Superior temporal gyrus (tissue), 1 donor: ENCODE data around the gene FXYD2.

ENCODE experiments used
- DNase-seq: peaks from one replicate; pipeline ENCODE4 v3.0.0-alpha.2; 2016; ENCODE audit errors: extremely low spot score

Gene FXYD2

GRCh38 chr11:117796872-117797529, 27.5 kb downstream of the FXYD2 start, which contains the start of gene DSCAML1:
Gene DSCAML1 (minus strand): TSS chr11:117797216. CDS start chr11:117797079, 137 bp downstream.
- DNase-seq, result peak; percentile 67

DNA sequence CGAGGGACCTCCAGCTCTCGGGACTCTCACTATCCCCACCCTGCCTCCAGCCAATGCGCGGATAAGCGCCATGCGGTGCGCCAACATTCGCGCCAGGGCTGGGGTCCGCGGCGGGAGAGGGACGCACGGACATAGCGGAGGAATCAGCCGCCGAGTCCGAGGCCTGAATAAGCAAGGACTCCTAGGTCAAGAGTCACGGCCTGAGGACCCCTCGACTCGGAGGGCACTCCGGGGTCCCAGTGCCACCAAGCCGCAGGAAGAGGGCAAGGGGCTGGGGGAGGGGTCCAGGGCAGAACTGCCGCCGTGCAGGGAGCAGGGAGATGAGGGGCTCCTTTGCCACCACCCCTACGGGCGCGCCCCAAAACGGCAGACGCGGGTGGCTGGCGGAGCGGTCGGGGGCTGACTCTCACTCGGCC, 28.1 kb downstream of the FXYD2 start:
- no peak for DNase-seq

DNA sequence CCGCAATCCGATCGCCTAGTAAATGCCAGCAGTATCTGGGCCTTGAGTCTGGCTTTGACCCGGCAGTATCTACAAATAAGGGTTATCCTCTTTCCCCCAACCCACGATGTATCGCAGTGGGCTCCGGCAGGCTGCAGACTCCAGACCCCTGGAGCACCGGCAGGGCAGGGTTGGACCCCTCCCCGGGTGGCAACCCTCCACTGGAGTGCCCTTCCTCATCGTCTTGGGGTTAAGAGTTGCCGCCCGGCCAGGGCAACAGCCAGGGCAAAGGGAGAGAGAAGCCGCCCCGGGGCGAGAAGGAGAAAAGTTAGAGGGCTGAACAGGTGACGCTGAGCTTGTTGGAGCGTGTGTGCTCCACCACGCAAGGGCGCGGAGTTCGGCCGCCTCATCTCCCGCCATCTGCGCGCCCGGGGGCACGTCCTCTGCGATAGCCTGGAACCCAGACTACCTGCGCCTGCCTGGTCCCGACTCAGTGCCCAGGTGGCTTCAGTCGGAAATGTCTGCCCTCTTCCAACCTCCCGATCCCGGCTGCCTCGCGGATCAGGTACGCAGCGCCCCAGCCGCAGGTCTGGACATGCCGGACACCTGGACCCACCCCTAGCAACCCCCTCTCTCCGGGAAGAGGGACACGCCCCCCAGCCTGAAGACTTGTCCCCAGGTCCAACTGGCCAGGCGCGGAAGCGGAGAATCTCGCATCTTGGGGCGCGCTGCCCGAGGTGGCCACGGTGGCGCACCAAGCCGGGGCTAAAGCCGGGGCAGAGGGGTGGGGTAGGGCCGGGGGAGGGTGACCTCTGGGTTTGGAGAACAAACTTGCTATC, 28.7 kb downstream of the FXYD2 start:
- DNase-seq, result no peak

DNA sequence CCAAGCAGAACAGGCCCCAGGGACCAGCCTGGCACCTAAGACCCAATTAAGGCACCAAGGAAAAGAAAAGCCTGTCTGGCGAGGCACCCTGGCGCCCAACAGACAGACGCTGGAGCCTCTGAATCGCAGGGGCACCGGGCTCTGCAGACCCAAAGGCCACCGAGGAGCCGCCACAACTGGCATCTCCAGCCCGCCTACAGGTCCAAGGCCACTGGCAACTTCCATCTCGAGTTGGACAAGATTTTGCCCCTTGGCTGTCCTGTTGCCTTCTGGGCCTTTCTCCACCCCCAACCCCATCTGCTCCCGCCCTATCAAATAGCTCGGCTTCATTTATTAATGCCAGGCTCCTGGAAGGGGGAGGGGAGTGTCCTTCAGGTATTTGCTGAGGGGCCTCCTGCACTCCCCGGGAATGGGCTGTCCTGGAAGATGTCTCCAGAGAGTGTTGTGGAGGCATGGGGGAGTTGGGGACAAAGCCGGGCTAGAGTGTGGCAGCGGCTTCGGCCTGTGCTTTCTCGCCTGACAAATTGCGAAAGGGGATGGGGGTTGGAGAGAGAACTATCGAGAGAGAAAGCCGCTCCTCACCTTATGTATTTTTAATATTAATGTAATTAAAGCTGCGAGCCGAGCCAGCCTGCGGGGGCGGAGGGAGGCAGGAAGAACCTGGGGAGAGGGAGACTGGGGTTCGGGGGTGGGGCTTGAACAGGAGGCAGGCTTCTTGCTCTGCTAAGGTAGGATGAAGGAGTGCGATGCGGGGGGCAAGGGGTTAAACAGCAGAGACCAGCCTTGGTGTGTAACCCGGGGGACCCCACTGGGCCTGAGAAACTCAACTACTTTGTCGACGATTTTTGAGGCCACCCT, 29.5 kb downstream of the FXYD2 start:
- DNase-seq, result no peak

DNA sequence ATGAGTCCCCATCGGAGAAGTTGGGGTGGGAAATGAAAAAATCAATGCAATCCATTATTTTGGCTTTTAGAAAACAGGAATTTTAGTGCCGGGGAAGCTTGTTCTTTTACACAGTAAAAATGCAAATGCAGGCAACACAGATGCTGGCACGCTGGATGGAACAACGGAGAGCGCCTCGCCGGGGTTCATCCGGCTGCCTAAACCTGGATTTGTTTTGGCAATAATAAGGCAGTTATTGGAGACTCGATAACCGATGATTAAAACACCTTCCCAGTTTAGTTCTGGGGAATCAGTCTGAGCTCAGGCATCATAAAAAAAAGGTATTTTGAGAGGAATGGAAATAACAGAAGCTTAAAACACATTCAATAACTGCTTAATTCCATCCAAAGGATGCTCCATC, 30.4 kb downstream of the FXYD2 start:
- DNase-seq, result peak; percentile 84

- peak; percentile 72 for DNase-seq
These were observed 31.0 kb downstream of the FXYD2 start for GRCh38 chr11:117793583-117793982.

DNA sequence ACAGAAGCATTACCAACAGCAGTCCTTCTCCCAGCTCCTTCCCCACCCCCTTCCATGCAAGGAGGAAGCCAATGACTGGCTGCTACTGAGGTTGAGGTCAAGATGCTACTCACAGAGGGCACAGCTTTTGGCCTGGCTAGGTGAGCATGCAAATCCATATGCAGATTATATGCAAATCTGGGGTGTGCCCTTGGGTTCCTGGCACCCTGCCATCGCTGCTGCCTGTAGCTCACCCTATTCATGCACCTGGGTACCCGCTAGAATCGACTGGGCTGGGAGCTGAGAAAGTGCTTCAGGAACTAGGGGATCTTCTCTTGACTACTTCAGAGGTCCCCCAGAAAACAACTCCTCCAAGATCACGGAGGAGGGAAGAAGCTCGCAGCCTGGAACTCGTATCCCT, 31.6 kb downstream of the FXYD2 start:
- no peak for DNase-seq

DNA sequence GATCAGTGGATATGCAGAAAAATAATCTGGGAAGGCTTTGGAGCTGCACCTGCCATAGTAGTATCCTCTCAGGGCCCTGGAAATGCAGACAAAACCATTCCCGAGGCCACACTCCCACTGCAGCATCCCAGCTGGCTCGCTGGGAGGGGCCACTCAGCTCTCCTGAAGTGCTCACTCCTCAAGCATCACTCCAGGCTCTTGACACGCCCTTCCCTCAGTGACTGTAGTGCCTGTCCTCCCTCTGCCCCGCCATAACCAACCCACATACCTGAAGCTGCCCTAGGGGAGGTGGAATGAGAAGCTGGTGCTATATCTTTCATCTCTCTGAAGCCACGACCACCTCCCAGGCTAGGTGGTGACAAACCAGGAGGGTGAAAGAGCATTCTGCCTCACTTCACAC, 32.3 kb downstream of the FXYD2 start:
- no peak for DNase-seq

- DNase-seq, result no peak
These were observed 34.3 kb downstream of the FXYD2 start for GRCh38 chr11:117790279-117790678.

- no peak for DNase-seq
These were observed 35.3 kb downstream of the FXYD2 start for GRCh38 chr11:117789241-117789640.

DNA sequence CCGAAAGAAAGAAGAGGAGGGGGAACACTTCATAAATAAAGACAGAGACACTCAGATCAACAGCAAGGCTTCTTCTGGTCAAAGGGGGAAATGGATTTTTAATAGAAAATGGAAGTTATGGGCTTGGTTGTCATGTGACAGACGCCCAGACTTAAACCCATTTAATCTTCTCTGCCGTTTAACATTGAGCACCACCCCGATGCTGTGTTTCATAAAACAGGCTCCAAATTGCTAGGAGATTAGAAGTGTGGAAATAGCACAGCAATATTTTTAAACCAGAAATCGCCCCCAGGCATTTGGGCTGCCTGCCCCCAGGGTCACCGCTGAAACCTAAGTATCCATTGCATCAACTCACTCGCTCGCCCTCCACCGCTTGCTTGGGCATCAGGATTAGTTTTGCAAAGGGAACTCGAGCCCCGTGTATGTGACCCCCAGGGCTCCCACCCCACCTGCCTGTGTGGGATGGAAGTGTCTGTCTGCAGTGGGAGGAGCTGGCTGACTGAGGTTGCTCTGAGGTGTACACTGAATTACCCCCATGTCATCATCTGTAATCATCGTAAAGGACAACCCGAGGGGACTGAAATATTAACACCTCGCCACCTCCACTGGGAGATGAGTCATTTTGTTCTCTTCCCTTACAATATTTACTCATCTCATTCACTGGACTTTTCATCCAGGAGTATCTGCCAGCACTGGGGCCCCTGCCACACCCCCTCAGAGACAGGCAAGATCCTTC, 38.2 kb downstream of the FXYD2 start:
- DNase-seq, result no peak

GRCh38 chr11:117782101-117782500, 42.4 kb downstream of the FXYD2 start:
- no peak for DNase-seq

- no peak for DNase-seq
These were observed 42.9 kb downstream of the FXYD2 start for GRCh38 chr11:117781627-117782026.

GRCh38 chr11:117780456-117780855, 44.1 kb downstream of the FXYD2 start:
- DNase-seq, result no peak

DNA sequence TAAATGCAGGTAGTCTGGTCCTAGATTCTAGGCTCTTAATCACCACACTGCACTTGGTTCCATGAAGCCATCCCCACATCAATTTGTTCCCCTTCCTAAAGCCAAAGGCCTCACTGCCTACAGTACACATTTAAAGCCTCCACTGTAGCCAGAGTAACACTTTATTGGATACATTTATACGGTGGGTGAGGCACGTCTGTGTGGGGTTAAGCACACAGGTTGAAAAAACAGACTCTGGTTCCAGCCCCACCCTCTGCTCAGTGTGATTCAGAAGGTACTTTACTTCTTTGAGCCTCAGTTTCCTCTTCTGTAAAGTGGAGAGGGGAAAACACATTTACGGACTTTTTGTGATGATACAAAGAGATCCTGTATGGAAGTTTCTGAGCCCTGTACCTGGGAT, 50.0 kb downstream of the FXYD2 start:
- DNase-seq, result no peak

- no peak for DNase-seq
These were observed 52.2 kb downstream of the FXYD2 start for GRCh38 chr11:117772360-117772759.

DNA sequence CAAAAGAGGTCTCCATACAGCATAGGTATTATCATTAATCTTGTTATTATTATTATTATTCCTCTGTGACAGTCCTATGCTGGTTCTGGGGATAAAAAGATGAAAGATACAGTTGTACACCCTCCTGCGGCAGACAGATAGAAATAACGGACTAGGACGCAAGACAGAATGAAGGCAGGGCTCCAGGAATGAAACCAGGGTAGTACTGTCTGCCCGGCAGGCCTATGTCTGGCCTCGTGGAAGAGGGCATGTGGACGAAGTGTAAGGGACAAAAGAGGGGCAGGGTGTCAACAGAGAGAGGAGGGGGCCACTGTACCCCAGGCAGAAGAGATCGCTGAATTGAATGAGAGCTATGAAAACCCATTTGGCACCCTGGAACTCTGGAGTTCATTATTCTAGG, 52.7 kb downstream of the FXYD2 start:
- DNase-seq, result no peak

DNA sequence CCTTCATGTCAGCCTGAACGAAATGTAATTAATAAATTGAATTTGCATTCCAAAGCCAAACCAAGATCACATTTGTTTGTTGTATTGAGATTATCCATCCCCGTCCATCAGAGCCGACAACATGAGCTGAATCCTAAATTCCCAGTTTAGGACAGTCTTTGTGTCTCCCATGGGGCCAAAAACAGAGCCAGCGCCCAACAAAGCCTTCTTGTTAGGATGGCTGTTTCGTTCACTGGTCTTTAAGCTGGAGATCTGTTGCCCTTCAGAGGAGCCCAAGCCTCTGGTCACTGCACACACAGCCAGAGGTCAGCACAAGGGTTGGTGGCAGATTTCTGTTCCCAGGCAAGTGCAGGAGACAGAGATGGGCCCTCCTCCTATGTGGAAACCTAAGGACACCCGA, 53.3 kb downstream of the FXYD2 start:
- peak; percentile 95 for DNase-seq

- no peak for DNase-seq
These were observed 54.5 kb downstream of the FXYD2 start for GRCh38 chr11:117770061-117770460.
